ENCODE results near the gene CALML5. TPM values are rescaled to one million over a fixed set of nuclear protein-coding genes. Genes with fewer than 3 reads are reported as not detected.

Gene CALML5
- total RNA-seq, 1 experiment from 2014 or later, result not detected

- DNase-seq (ENCODE audit: low read depth), result no peak
Observed at GRCh38 chr10:5515948-5516761, 16.8 kb upstream of the CALML5 start.

DNA sequence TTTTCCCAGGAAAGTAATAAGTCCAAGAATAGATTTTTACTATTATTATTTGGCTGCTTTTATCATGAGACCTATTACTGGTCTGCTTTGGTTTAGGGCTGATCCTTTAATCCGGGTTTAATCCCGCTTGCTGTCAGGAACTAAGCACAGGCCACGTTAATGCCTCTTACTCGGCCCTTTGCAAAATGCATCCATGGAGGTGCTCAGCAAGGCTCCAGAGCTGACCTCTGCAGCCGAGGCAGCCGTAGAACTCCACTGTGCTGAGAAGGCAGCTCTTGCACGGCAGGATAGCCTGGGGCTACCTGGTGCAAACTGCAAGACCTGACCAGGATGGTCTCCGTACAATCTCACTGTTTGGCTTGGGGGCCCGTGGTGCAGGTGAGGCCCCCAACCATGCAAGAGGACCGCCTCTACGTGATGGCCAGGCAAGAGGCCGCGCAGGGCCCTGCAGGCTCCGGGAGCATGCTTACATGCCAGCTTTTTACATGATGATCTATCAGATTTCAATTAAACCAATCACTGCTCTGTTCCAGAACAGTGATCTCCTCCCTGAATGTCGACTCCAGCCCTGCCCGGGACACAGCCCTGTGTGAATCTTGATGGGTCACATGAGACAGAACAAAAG lies 15.0 kb upstream of the CALML5 start:
- no peak for DNase-seq (ENCODE audit: low read depth)

DNA sequence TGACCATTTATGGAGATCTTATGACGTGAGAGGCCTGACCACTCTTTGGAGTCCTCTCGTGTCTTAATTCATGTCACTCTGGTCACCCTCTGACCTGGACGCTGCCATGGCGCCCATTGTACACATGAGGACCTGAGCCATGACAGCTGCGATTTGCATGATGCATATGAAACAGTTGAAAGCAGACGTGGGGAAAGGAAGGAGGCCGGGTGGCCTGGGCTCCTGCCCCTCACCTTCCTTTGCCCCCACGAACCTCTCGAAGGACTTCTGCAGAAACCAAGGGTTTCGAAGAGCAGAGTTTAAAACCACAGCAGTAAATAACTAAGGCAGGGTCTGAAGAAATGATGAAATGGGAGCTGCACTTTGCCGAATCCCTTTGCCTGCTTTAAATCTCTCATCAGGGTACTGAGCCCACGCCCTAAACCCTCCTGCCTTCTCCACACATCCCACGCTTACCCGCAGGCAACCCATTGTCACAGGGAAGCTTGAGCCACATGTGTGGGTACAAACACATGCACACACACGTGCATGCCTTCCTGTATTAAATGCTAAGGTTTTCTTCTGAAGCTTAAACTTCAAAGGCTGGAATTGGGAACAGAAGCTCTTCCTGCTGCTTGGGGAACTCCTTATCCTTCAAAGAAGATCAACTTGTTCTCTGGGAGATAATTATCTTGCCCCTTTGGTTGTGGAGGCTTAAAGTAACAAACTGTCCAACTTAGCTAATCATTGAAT lies 13.7 kb upstream of the CALML5 start:
- DNase-seq (ENCODE audit: low read depth), result no peak

GRCh38 chr10:5512331-5512730 lies 13.0 kb upstream of the CALML5 start:
- no peak for DNase-seq (ENCODE audit: low read depth)

GRCh38 chr10:5511885-5512280 lies 12.5 kb upstream of the CALML5 start:
- no peak for DNase-seq (ENCODE audit: low read depth)

DNA sequence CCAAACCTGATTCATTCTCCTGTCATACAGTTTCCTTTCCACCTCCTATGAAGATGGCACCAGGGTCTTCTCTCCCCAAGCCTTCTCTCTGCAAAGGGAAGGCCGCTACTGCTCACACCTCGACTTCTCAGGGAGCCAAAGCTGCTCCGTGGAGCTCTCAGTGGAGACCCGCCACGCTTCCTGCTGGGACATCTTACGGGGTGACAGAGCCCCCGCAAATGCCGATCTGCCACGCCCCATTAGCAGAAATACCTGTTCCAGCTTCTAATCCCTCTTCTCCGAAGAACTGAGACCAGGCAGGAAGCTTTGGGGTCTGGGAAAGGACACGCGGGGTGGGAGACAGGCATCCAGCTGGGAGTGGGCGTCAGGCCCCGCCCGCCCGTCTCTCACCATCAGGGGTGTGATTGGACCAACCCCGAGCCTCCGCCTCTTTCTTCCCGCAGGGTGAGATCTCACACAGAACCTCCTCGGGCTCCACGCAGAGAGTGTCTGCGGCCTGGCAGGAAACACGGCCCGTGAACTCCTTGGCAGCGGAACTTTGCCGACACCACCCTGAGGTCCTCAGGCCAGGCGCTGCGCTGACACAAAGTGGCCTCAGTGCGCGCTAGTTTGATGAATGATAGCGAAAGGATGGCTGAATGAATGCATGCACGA lies 12.0 kb upstream of the CALML5 start:
- DNase-seq (ENCODE audit: low read depth), result no peak

GRCh38 chr10:5510281-5511072 lies 11.1 kb upstream of the CALML5 start:
- no peak for DNase-seq (ENCODE audit: low read depth)

- DNase-seq (ENCODE audit: low read depth), result no peak
Observed at GRCh38 chr10:5509691-5510090, 10.3 kb upstream of the CALML5 start.

GRCh38 chr10:5509236-5509635 lies 9.9 kb upstream of the CALML5 start:
- no peak for DNase-seq (ENCODE audit: low read depth)

GRCh38 chr10:5508786-5509185 lies 9.4 kb upstream of the CALML5 start:
- no peak for DNase-seq (ENCODE audit: low read depth)

GRCh38 chr10:5508161-5508604 lies 8.8 kb upstream of the CALML5 start:
- no peak for DNase-seq (ENCODE audit: low read depth)

- no peak for DNase-seq (ENCODE audit: low read depth)
Observed at GRCh38 chr10:5507649-5508131, 8.3 kb upstream of the CALML5 start.

DNA sequence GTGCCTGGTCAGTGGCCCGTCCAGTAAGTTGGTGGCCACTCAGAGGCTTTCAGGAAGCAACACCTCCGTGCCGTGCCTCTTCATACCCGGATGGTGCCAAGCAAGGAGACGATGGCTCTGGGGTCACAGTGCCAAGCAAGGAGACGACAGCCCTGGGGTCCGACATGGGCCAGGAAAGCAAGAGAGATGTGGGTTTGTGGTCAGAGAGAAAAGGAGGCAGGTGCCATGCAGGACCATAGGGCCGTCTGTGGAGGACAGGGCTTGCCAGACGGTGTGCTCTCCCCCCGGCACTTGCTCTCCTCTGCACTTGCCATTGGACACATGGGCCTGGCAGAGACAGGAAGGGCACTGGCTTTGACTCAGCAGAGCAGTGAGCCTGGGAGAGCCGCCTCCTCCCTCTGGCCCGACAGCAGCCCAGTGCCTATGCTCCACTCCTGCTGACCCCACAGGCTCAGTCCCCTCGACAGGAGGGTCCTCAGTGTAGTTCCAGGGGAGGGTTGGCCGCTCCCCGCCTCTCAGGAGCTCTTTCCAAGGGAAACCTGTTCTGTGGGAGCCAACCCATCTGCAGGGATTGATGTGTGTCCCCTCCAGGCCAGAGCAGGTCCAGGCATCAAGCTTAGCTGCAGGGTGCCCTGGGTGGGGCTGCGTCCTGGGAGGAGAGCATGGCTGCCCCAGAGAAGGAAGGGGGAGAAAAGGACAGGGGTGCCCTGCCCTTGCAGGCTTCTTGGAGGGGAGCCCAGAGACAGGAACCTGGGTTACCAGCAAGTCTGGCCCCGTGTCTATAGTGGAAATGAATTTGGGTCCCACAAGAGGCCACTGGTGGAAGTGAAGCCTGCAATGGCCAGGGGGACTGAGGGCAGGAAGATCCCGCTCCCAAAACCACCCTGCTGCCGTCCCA lies 7.6 kb upstream of the CALML5 start:
- no peak for DNase-seq (ENCODE audit: low read depth)

DNA sequence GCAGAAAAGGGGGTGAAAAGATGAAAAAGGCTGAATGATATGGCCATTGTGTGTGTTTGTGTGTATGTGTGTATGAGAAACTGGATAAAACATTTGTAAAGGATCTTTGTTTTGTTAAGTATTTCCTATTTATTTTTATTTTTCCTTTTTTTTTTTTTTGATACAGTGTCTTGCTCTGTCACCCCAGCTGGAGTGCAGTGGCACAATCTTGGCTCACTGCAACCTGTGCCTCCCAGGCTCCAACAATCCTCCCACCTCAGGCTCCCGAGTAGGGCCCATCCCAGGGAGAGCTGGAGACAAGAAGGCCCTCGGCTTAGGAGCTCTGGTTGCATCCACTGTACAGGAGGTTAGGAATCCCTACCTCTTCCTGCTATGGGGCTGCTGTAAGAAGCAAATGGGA lies 6.9 kb upstream of the CALML5 start:
- DNase-seq (ENCODE audit: low read depth), result no peak

DNA sequence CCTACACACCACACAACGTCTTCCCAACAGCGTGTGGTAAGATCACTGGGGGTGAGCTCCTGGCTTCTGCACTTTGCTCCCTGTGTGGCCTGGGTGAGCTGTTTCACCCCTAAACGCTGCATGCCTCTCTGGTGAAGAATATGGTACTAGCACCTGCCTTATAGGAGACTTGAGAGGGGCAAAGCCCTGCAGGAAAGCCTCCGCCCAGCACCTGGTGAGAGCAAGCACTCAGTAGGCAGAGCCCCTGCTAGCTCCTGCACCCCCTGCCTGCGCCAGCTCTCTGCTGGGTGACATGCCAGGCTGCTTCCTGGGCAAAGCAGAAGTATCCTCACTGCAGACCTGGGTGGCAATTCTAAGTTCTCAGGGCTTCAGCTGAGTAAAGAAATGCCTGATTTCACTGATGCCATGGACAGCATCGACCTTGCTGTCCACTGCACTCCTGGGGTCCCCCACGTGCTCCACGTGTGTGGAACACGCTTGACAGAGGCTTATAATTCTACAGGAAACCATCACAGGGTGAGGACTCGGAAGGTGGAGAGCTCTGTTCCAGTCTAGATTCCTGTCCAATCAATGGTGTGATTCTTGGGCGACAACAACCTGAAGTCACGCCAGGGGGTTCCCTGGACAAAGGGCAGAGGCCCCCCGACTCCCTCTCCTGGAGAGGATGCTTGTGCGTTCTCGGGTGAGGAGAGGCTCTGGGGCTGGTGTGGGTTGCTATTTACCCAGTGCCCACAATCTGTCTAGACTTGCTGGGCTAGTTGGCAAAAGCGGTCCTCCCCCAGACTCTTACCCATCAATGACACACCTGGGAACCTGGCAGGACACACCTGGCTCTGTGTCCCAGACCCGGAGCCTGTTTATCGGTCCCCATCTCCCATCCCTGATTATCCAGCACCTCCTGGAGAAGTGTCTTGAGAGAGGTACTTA lies 5.0 kb upstream of the CALML5 start:
- DNase-seq (ENCODE audit: low read depth), result no peak

DNA sequence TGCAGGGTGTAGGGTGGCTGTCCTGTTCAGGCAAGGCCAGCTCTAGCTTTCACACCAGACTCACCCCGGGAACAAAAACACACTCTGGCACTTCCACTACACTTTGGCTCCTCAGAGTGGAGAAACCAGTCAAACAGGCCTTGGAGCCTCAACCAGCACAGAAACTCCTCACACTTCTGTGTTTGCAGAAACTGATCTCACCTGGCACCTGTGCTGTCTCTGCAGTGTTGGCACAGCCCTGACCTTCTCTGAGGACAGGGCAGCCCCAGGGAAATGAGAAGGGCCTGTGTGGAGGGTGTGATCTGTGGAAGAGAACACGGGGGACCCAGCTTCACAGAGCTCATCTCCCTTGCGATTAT lies 4.1 kb upstream of the CALML5 start:
- no peak for DNase-seq (ENCODE audit: low read depth)

DNA sequence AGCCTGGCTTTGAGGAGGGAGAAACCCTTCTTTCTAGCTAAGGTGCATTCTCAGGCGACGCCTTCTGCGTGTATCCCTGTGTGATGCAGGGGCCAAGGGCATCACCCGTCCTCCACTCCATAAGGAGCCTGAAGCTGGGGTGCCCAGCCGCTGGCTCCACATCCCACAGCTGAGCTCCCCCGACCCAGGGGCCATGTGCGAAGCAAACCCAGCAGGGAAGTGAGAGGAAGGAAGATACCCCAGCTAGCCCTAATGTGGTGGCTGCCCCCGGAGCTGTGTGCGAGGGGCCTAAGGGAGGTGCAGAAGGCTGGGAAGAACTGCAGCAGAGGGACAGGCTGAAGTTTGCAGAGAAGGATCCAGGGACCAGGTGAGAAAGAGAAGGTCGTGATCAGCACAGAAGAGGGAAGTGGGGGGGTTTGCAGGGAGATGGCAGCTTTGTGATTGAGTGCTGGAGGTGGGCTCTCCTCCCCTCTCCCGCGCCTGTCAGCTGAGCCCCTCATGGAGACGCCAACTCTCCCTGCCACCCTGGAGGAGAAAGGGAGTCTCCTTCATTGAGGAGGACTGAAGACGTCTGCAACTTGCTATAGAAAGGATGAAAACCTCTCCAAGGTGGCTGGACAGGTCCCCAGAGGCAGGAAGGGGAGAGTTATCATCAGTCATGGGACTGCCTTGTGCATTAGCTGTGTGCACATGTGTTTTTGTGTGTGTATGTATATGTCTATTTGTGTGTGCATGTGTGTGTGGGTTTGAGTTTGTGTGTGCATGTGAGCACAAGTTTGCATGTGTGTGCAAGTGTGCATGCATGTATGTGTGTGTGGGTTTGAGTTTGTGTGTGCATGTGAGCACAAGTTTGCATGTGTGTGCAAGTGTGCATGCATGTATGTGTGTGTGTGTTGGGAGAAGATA lies 3.5 kb upstream of the CALML5 start:
- DNase-seq (ENCODE audit: low read depth), result no peak

DNA sequence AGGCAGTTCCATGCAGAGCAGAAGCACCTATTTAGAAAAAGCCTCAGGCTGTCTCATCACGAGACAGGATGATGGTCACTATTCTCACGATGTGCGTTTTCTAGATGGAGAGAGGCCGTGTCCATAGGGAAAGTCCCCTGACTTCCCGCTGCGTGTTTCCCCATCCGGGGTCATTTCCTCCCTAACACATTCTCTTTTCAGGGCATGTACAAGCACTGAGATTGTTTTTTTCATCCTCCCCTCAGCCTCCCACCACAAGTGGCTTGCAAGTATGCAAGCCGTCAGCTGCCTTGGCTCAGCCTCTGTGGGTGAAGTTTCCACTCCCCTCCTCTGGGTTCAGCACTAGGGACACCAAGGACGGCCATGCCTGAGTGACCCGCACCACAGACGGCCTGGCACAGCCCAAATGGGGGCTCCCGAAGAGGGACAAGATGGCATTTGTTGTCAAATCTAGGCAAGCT lies 2.7 kb upstream of the CALML5 start:
- DNase-seq (ENCODE audit: low read depth), result peak; percentile 64

All from RPMI7951 (cell line).